Measurements from ENCODE around the gene GLP2R. TPM values are rescaled to one million over a fixed set of nuclear protein-coding genes. Genes with fewer than 3 reads are reported as not detected.

The GLP2R gene
- total RNA-seq, 1 donor from 2014 or later: 3.4 TPM

DNA sequence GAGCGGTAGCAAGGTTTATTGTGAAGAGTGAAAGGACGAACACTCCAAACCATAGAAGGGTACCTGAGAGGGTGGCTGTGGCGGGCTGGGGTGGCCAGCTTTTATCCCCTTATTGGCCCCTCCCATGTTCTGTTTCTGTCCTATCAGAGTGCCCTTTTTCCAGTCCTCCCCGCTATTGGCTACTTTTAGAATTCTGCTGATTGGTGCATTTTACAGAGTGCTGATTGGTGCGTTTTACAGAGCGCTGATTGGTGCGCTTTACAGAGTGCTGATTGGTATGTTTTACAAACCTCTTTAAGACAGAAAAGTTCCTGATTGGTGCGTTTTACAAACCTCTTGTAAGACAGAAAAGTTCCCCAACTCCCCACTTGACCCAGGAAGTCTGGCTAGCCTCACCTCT, 16.3 kb upstream of the GLP2R start:
- no peak for DNase-seq
- Histone ChIP-seq H3K4me1 (no peaks in the 10 kb centered on the region), H3K9me3 (no peaks in the 10 kb centered on the region), H3K36me3 (no peaks in the 10 kb centered on the region), H3K4me3 (no peak overlapping the region), H3K27ac (no peak overlapping the region), H3K27me3 (ENCODE audit: low read depth) (no peaks in the 10 kb centered on the region)
- ATAC-seq: no peak
- intact Hi-C loops (cut with DNase I): no loop called here
- TF ChIP-seq, protein P1, sequence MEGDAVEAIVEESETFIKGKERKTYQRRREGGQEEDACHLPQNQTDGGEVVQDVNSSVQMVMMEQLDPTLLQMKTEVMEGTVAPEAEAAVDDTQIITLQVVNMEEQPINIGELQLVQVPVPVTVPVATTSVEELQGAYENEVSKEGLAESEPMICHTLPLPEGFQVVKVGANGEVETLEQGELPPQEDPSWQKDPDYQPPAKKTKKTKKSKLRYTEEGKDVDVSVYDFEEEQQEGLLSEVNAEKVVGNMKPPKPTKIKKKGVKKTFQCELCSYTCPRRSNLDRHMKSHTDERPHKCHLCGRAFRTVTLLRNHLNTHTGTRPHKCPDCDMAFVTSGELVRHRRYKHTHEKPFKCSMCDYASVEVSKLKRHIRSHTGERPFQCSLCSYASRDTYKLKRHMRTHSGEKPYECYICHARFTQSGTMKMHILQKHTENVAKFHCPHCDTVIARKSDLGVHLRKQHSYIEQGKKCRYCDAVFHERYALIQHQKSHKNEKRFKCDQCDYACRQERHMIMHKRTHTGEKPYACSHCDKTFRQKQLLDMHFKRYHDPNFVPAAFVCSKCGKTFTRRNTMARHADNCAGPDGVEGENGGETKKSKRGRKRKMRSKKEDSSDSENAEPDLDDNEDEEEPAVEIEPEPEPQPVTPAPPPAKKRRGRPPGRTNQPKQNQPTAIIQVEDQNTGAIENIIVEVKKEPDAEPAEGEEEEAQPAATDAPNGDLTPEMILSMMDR (IDR thresholded peaks at IDR 0.05): no peak

DNA sequence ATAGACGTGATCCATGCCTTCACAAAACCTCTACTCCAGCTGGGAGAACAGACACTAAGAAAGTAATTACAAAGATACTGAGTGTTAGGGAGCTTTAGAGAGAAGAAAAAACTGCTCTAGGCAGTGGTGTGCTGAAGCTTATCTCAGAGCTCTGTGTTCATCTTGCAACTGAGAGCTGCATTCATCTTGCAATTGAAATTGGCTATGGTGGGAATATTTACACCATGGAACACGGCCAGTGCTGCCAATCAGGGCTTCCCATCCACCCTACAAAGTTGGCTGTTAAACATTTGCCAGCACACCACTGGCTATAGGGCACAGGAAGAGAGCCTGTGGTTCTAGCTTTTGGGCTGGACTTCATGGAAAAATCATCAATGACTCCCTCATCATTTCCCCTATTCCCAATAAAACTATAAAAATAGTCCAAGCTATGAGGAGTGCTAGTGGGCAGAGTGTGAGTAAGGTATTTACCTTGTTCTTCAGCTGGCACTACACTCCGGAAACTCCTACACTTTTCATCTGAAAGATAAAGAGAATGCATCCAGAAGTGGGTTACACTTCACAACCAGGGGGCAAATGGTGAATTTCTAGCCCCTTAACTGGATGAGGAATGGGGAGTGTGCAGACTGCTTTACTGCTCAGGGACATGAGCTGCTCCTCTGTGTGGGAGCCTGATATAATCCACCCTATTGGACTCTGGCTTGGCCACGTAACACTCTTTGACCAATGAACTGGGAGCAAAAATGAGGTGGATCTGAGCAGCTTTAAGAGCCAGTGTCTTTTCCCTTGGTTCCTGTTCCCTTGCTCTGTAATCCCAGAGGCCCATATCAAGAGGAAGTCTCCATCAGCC, 15.4 kb upstream of the GLP2R start:
- intact Hi-C loops (cut with DNase I): no loop called here
- DNase-seq: no peak
- no peak overlapping the region for H3K27ac ChIP-seq
- H3K4me1 ChIP-seq: no peaks in the 10 kb centered on the region
- TF ChIP-seq, protein P1 (IDR thresholded peaks at IDR 0.05): no peak
- H3K4me3 ChIP-seq: no peak overlapping the region
- H3K36me3 ChIP-seq: no peaks in the 10 kb centered on the region
- no peaks in the 10 kb centered on the region for H3K27me3 ChIP-seq (ENCODE audit: low read depth)
- ATAC-seq: no peak
- no peaks in the 10 kb centered on the region for H3K9me3 ChIP-seq

DNA sequence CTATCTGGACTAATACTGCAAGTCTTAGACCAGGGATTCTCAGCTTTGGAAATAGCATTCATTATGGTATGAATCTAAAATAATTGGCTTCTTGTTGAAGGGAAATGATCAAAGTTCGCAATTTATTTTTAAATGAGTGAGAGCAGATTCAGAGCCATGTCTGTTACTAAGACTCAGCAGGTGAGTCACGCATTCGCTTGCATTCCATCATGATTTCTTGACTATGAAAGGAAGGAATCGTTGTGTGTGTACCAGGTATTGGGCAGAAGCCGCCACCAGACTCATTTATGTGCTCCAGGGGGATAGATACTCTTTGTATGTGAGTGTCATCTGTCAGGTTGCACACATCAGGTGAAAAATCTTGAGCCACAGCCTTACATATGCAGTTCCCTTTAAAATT, 14.6 kb upstream of the GLP2R start:
- intact Hi-C loops (cut with DNase I): no loop called here
- no peak for ATAC-seq
- Histone ChIP-seq H3K27ac (no peak overlapping the region), H3K4me3 (no peak overlapping the region), H3K36me3 (no peaks in the 10 kb centered on the region), H3K9me3 (no peaks in the 10 kb centered on the region), H3K27me3 (ENCODE audit: low read depth) (no peaks in the 10 kb centered on the region), H3K4me1 (no peaks in the 10 kb centered on the region)
- DNase-seq: no peak
- TF ChIP-seq, protein P1 (IDR thresholded peaks at IDR 0.05): no peak

DNA sequence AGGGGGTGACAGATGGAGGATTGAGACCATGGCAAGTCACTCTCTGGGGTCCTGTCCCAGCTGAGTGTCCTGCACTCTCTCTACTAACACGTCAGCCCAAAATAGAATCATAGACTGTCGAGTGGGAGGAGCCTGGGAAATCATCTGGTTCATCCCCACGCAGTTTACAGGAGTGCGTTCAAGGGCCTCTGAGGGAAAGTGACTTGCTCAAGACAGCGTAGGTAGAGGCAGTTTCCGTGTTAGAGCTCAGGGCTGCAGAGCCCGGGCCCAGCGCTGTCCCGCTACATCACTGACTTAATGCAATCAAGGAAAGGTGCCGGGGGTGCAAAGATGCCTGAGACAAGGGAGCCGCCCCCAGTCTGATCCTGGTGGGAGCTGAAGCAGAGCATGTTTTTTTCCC, 14.2 kb upstream of the GLP2R start:
- intact Hi-C loops (cut with DNase I): no loop called here
- TF ChIP-seq, protein P1 (IDR thresholded peaks at IDR 0.05): no peak
- ATAC-seq: no peak
- Histone ChIP-seq H3K9me3 (no peaks in the 10 kb centered on the region), H3K4me1 (no peaks in the 10 kb centered on the region), H3K4me3 (no peak overlapping the region), H3K27me3 (ENCODE audit: low read depth) (no peaks in the 10 kb centered on the region), H3K36me3 (no peaks in the 10 kb centered on the region), H3K27ac (no peak overlapping the region)
- DNase-seq: no peak

DNA sequence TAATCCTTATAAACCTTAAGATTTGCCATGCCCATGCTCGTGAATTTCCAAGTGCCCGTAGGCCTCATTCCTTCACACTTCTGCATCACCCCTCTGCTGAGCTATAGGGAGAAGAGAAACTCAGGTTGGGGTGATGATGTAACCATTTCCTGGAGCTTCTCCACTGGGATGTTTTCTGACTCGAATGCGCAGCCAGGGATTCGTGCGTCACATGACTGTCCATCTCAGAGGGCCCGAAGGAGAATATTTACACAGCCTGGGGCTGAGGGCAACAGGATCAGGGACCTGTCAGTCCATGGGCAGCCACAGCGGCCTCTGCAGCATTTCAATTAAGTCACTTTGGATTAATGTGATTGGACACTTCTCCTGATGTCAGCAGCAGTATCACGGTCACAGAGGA, 12.6 kb upstream of the GLP2R start:
- ATAC-seq (no peak), DNase-seq (no peak)
- Histone ChIP-seq H3K9me3 (no peaks in the 10 kb centered on the region), H3K27me3 (ENCODE audit: low read depth) (no peaks in the 10 kb centered on the region), H3K4me3 (no peak overlapping the region), H3K27ac (no peak overlapping the region), H3K4me1 (no peaks in the 10 kb centered on the region), H3K36me3 (no peaks in the 10 kb centered on the region)
- TF ChIP-seq, protein P1 (IDR thresholded peaks at IDR 0.05): no peak
- intact Hi-C loops (cut with DNase I): no loop called here
